Stimulated activated CD4-positive, alpha-beta T cell treated with anti-CD3 and anti-CD28 coated beads, Interleukin-12 subunit alpha, Interleukin-12 subunit beta, amount 100 ng/mL, for 4 hours (primary cell): ENCODE measurements around the gene HIVEP2.

Experiments used
- DNase-seq: peaks from one replicate; pipeline ENCODE4 v3.0.0-alpha.2; 2020

HIVEP2 gene

GRCh38 chr6:142765306-142765705 is 179.7 kb downstream of the HIVEP2 start:
- no peak for DNase-seq

- DNase-seq = no peak
These were observed 180.7 kb downstream of the HIVEP2 start for GRCh38 chr6:142764311-142764710.

- no peak for DNase-seq
These were observed 181.8 kb downstream of the HIVEP2 start for GRCh38 chr6:142763205-142763604.

- DNase-seq = no peak
These were observed 183.2 kb downstream of the HIVEP2 start for GRCh38 chr6:142761756-142762155.

- DNase-seq = no peak
These were observed 184.8 kb downstream of the HIVEP2 start for GRCh38 chr6:142760152-142760551.

GRCh38 chr6:142758629-142759025 is 186.3 kb downstream of the HIVEP2 start:
- DNase-seq = no peak

- no peak for DNase-seq
These were observed 186.9 kb downstream of the HIVEP2 start for GRCh38 chr6:142757852-142758628.

GRCh38 chr6:142756215-142756630 is 188.8 kb downstream of the HIVEP2 start:
- no peak for DNase-seq

GRCh38 chr6:142753196-142753595 is 191.8 kb downstream of the HIVEP2 start:
- no peak for DNase-seq

- no peak for DNase-seq
These were observed 192.6 kb downstream of the HIVEP2 start for GRCh38 chr6:142752348-142752747.

- DNase-seq = no peak
These were observed 193.5 kb downstream of the HIVEP2 start for GRCh38 chr6:142751452-142751851.

- no peak for DNase-seq
These were observed 194.0 kb downstream of the HIVEP2 start for GRCh38 chr6:142750998-142751397.

- DNase-seq = no peak
These were observed 195.4 kb downstream of the HIVEP2 start for GRCh38 chr6:142749556-142749955.

GRCh38 chr6:142746524-142746923 is 198.5 kb downstream of the HIVEP2 start:
- no peak for DNase-seq

GRCh38 chr6:142744836-142745235 is 200.1 kb downstream of the HIVEP2 start:
- no peak for DNase-seq

GRCh38 chr6:142740449-142740848 is 204.5 kb downstream of the HIVEP2 start:
- DNase-seq = no peak

- no peak for DNase-seq
These were observed 206.2 kb downstream of the HIVEP2 start for GRCh38 chr6:142738731-142739130.

GRCh38 chr6:142738035-142738396 is 207.0 kb downstream of the HIVEP2 start:
- no peak for DNase-seq

- no peak for DNase-seq
These were observed 207.5 kb downstream of the HIVEP2 start for GRCh38 chr6:142737368-142738034.

- DNase-seq = no peak
These were observed 209.8 kb downstream of the HIVEP2 start for GRCh38 chr6:142735204-142735603.

GRCh38 chr6:142732790-142733189 is 212.2 kb downstream of the HIVEP2 start:
- DNase-seq = no peak

- DNase-seq = no peak
These were observed 213.4 kb downstream of the HIVEP2 start for GRCh38 chr6:142731611-142732010.

GRCh38 chr6:142729618-142730017 is 215.4 kb downstream of the HIVEP2 start:
- no peak for DNase-seq

GRCh38 chr6:142728910-142729481 is 216.0 kb downstream of the HIVEP2 start:
- no peak for DNase-seq
